Osteocyte (in vitro differentiated cells): Measurements from ENCODE around the gene NCKAP1. TPM values are rescaled to one million over a fixed set of nuclear protein-coding genes. Genes with fewer than 3 reads are reported as not detected.
A peak's percentile ranks its signal among the peaks of the same experiment; 100 is the strongest.

Experiments used
- DNase-seq: peaks from one replicate; pipeline ENCODE4 v3.0.0; 2021; ENCODE audit warnings: mixed read lengths; ENCODE audit not compliant: unreplicated experiment; ENCODE audit errors: extremely low spot score
- H3K27ac Mint-ChIP-seq: one replicate; pipeline ENCODE4 v1.8.0; 2021; ENCODE audit warnings: mild to moderate bottlenecking, mixed read lengths; ENCODE audit not compliant: unreplicated experiment
- H3K27me3 Mint-ChIP-seq: one replicate; pipeline ENCODE4 v1.8.0; 2021; ENCODE audit warnings: mixed read lengths; ENCODE audit not compliant: unreplicated experiment
- H3K36me3 Mint-ChIP-seq: one replicate; pipeline ENCODE4 v1.8.0; 2021; ENCODE audit warnings: mixed read lengths; ENCODE audit not compliant: unreplicated experiment
- H3K4me1 Mint-ChIP-seq: one replicate; pipeline ENCODE4 v1.8.0; 2021; ENCODE audit warnings: mixed read lengths; ENCODE audit not compliant: unreplicated experiment
- H3K4me3 Mint-ChIP-seq: one replicate; pipeline ENCODE4 v1.8.0; 2021; ENCODE audit warnings: mild to moderate bottlenecking, moderate library complexity, mixed read lengths; ENCODE audit not compliant: unreplicated experiment
- H3K9me3 Mint-ChIP-seq: one replicate; pipeline ENCODE4 v1.8.0; 2021; ENCODE audit warnings: mixed read lengths; ENCODE audit not compliant: unreplicated experiment
- total RNA-seq: library from RNA; stranded (reverse); gene quantifications from 2 replicates; pipeline ENCODE4 v1.2.1, GENCODE V29; 2021
- TF ChIP-seq, protein P1 (sequence below): fragments of 200-600 bp; sonication (generic); IDR thresholded peaks from 2 replicates; pipeline ENCODE4 v1.5.0; 2021; ENCODE audit warnings: antibody characterized with exemption, mild to moderate bottlenecking, moderate library complexity

The NCKAP1 gene
- total RNA-seq, 1 donor from 2014 or later, result 165 TPM

DNA sequence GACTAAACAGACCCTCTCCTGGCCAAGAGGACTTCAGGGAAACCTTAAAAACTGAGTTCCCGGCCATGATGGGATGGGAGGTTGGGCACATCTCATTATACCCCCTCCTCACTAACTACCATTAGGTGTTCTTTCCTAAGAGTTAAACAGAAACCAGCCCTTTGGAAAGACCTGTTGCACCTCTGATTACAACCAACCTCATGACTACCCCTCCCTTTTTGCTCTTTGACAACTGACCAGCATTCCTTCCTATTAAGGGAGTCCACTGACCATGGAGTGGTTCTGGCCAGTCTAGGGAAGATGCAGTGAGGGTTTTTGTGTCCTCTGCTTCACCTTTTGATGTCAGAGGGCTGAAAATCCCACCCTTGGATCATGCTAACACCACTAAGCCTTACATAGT is 127.3 kb downstream of the NCKAP1 start:
- Mint-ChIP-seq H3K4me3 (no peak overlapping the region), H3K27ac (no peak overlapping the region), H3K9me3 (peaks cover 3% of the 10 kb centered on the region), H3K27me3 (no peaks in the 10 kb centered on the region), H3K36me3 (peaks cover 36% of the 10 kb centered on the region), H3K4me1 (peaks cover 48% of the 10 kb centered on the region)
- TF ChIP-seq, protein P1, sequence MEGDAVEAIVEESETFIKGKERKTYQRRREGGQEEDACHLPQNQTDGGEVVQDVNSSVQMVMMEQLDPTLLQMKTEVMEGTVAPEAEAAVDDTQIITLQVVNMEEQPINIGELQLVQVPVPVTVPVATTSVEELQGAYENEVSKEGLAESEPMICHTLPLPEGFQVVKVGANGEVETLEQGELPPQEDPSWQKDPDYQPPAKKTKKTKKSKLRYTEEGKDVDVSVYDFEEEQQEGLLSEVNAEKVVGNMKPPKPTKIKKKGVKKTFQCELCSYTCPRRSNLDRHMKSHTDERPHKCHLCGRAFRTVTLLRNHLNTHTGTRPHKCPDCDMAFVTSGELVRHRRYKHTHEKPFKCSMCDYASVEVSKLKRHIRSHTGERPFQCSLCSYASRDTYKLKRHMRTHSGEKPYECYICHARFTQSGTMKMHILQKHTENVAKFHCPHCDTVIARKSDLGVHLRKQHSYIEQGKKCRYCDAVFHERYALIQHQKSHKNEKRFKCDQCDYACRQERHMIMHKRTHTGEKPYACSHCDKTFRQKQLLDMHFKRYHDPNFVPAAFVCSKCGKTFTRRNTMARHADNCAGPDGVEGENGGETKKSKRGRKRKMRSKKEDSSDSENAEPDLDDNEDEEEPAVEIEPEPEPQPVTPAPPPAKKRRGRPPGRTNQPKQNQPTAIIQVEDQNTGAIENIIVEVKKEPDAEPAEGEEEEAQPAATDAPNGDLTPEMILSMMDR, result no peak
- DNase-seq, result no peak

DNA sequence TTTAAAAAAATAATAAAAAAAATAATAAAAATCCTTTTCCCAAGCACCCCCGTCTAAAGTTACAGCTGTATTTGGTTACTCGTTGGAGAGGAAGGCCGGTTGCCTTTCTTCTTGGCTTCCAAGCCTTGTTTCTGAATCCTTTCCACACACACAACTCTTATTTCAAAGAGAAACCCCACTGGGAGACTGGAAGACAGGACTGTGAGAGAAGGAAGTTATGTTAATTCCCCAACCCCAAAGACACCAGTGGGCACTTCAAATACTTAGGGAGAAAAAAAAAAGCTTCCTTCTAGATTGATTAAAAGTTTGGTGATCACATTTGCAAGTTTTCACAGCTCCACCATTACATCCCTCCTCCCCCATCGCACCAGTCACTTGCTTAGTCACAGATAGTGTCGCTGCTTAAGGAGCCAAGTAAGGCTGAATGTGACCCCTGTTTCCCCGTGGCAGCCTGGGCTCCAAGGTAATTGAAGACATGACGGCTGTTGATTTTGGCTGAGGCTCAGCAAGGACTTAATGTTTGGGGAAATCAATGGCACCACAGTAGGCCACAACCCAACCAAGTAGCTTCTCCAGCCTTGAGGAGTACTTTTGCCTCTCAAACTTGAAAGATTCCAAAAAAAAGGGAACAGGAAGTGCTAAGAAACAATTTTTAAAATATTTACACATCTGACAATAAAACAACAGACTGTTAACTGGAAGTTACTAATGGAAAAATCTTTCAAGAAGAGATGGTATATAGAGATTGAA is 131.0 kb downstream of the NCKAP1 start:
- Mint-ChIP-seq H3K4me3 (peak overlapping the region; percentile 36), H3K27me3 (no peaks in the 10 kb centered on the region), H3K9me3 (peaks cover 3% of the 10 kb centered on the region), H3K36me3 (peaks cover 36% of the 10 kb centered on the region), H3K27ac (peak overlapping the region; percentile 86), H3K4me1 (peaks cover 31% of the 10 kb centered on the region)
- DNase-seq, result no peak
- TF ChIP-seq, protein P1, result no peak

DNA sequence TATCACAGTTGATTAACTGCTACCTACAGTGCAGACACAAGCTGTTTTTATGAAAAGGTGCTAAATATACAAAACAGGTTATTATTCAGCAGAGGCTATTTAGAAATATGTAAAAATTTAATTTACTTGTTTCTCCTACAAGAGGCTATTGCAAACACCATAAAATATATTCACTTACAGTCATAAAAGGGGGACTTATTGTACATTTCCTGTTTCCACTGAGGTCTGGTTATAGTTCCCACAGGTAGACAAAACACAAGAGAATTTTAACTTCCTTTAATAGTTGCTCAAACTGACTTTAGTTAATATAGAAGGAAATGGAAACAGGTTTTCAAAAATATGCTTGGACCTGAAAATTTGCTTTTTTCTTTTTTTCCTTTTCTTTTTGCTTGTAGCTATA is 131.8 kb downstream of the NCKAP1 start:
- DNase-seq, result no peak
- Mint-ChIP-seq H3K4me1 (peaks cover 24% of the 10 kb centered on the region), H3K36me3 (peaks cover 36% of the 10 kb centered on the region), H3K27me3 (no peaks in the 10 kb centered on the region), H3K27ac (no peak overlapping the region), H3K9me3 (peaks cover 3% of the 10 kb centered on the region), H3K4me3 (no peak overlapping the region)
- TF ChIP-seq, protein P1, result no peak

DNA sequence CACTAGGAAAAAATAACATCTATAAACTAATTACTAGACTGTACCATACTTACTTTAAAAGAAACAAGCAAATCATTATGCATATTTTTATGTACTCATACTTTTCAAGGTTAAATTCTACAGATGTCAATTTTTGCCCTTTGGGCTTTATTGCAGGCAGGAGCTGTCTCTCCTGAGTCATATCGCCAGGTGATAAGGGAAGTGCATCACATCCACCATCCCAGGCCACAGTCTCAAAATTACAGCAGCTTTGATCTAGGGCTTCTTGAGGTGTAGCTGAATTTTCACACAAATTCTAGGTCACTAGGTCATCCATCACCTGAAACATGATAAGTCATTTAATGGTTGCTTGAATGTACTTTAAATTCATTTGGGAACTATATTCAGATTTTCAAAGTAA is 133.4 kb downstream of the NCKAP1 start:
- H3K4me3 Mint-ChIP-seq, result no peak overlapping the region
- H3K27ac Mint-ChIP-seq, result no peak overlapping the region
- H3K27me3 Mint-ChIP-seq, result no peaks in the 10 kb centered on the region
- TF ChIP-seq, protein P1, result no peak
- peaks cover 3% of the 10 kb centered on the region for H3K9me3 Mint-ChIP-seq
- H3K4me1 Mint-ChIP-seq, result peaks cover 24% of the 10 kb centered on the region
- DNase-seq, result no peak
- peaks cover 30% of the 10 kb centered on the region for H3K36me3 Mint-ChIP-seq

DNA sequence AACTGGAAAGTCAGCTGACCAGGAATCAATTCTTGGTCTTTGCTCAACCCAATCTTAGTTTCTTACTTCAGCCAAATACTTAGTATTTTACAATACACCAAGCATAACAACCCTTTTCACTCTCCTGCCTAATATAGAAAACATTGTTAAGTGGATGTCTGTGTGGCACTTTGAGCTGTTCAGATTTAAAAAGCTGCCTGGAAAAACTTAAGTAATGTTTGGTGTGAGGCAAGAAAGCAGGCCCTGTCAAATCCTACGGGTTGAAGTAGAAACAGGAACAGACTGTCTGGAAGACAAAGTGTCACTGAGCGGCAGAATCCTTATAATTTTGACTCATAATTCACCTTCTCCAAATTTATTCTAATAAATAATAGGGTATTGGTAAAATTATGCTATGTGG is 134.7 kb downstream of the NCKAP1 start:
- DNase-seq, result no peak
- Mint-ChIP-seq H3K27me3 (no peaks in the 10 kb centered on the region), H3K9me3 (peaks cover 3% of the 10 kb centered on the region), H3K4me3 (no peak overlapping the region), H3K4me1 (peaks cover 21% of the 10 kb centered on the region), H3K27ac (no peak overlapping the region), H3K36me3 (peaks cover 18% of the 10 kb centered on the region)
- TF ChIP-seq, protein P1, result no peak
